ENCODE measurements around the gene TNS3.
A peak's percentile ranks its signal among the peaks of the same experiment; 100 is the strongest.

The TNS3 gene

DNA sequence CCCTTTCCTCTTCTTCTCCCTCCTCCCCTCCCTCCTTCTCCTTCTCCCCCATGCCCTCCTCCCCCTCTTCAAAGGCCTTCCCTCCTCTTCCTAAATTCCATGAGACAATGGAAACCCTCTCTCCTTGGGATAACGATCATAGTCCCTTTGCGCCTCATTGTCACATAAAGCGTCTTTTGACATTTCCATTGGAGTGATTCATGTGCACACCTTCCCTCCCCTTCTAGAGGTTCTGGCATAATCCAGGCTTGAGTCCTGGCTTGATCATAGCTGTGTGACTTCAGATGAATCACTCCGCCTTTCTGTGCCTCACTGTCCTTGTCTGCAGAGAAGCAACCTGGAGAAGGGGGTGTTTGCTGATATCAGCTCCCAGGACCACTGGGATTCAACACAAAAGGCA, 204.2 kb downstream of the TNS3 start:
- DNase-seq: no peak

DNA sequence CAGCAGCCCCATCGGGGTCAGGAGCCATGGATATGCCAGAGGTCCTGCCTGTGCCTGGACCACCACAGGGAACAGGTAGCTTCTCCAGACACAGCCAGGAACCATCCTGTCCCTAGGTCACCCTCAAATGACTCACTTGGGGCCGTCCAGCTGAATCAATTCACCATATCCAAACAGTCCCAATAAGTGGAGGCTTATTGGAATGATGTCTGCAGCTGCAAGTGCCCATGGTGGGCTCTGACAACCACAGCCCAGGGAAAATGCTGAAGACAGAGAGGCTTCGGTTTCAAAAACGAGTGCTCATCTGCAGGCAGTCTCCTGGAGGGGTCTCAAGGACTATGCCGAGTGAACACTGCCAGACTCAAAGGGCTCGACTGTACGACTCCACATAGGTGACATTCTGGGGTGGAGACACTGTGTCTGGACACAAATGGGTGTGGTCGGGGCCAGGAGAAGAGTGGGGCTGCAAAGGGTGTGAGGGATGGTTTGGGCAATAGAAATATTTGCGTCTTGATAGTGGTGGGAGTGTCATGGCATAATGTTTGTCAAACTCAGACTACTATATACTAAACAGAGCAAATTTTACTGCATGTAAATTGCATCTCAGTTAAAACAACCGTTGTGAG, 204.8 kb downstream of the TNS3 start:
- no peak for DNase-seq

GRCh38 chr7:47375121-47375938, 206.6 kb downstream of the TNS3 start:
- no peak for DNase-seq

DNA sequence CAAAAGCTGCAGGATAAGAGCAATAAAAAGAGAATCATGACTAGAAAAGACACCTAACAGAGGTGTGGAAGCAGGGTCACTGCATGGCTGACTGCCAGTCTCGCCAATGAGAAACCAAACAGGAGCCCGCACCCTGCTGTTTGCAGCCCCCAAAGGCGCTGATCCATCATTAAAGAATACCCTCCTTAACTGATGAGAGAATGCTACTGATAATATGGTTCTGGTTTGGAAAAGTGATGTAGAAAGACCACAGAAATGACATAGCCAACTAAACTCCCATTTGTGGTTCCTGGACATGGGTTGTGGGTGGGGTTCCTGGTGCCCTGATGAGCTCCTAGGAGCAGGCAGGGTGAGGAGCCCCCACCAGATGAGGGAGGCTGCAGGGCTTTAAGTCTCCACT, 207.4 kb downstream of the TNS3 start:
- no peak for DNase-seq

- peak; percentile 59 for DNase-seq
Observed at GRCh38 chr7:47373871-47374451, 207.9 kb downstream of the TNS3 start.

- peak; percentile 97 for DNase-seq
Observed at GRCh38 chr7:47371733-47372368, 210.1 kb downstream of the TNS3 start.

DNA sequence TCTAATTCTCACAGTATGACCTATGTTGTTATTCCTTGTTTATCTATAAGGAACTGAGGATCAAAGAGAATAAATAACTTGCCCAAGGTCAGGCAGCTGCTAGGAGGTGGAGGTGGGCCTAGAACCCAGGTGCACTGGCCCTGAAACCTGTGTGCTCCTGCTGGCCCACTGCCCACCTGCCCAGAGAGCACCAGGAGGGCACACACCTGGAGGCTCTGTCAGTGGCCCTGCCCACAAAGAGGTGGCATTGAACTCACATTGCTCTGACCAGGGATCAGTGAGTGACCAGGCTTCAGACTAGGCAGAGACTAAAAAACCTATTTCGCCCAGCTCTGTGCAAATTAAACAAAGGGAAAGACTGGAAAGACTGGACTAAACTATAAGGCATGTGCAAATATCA, 210.6 kb downstream of the TNS3 start:
- no peak for DNase-seq

GRCh38 chr7:47370461-47371042, 211.4 kb downstream of the TNS3 start:
- DNase-seq: no peak

DNA sequence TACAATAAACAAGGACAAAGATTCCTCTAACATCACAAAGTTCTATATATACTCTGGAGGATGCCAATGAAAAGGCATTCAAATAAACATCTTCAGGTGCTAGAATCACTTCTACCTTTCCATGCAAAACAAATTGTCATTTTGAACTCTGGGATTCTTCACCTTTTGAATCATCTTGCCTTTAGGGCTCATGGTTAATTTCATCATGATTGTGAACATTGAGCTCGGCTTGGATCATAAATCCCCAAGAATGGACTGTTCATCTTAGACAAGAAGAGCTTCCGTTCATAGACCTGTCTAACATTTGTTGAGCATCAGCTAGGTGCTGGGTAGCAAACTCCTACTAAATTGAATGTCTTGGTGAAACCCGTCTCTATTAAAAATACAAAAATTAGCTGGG, 212.2 kb downstream of the TNS3 start:
- DNase-seq: no peak

DNA sequence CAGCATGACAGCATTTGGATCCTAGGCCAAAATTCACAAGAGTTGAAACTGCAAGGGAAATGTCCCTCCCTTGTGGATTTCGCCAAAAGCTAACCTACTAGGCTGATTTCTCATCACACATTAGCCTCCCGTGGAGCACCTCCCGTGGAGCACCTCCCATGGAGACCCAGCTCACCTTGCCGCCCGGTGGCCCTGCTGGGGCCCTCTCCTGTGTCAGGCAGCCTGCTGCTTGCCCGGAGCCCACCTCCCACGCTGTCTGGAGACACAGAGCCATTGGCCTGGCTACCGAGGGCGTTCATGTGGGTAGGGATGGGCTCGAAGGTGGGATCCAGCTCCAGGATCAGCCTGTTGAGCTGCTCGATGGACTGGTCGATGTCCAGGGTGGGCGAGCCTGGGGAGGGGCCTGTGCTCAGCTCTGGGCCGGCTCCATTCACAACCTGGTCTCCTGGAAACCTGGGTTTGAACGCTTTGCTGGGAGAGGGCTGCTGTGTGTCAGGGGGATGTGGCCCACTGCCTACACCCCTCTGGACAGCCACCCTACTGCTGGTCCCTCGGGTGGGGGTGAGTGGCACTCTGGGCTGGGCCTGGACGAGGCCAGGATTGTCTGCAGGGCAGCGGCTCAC, 213.6 kb downstream of the TNS3 start:
- DNase-seq: no peak

GRCh38 chr7:47367369-47367768, 214.5 kb downstream of the TNS3 start:
- no peak for DNase-seq

DNA sequence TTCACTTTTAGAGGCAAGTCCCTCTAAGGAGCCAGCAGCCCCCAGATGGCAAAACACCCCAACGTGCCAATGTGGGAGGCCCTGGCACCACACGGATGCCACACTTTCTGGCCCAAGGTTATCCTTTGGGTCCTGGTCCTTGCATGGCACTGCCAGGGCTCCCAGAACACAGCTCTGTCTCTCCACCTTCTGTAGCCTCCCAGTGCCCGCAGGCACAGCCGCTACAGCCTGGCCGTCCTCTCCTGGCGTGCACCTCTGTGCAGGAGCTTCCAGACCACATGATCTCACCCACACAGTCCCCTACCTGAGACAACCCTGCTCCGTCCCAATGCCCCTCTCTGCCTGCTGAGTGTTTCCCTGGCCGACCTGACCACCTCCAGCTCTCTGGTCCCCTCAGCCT, 215.0 kb downstream of the TNS3 start:
- DNase-seq: no peak

- DNase-seq: no peak
Observed at GRCh38 chr7:47366211-47366610, 215.7 kb downstream of the TNS3 start.

GRCh38 chr7:47362984-47363383, 218.9 kb downstream of the TNS3 start:
- no peak for DNase-seq

- DNase-seq: no peak
Observed at GRCh38 chr7:47361746-47362215, 220.1 kb downstream of the TNS3 start.

- DNase-seq: no peak
Observed at GRCh38 chr7:47361236-47361635, 220.7 kb downstream of the TNS3 start.

DNA sequence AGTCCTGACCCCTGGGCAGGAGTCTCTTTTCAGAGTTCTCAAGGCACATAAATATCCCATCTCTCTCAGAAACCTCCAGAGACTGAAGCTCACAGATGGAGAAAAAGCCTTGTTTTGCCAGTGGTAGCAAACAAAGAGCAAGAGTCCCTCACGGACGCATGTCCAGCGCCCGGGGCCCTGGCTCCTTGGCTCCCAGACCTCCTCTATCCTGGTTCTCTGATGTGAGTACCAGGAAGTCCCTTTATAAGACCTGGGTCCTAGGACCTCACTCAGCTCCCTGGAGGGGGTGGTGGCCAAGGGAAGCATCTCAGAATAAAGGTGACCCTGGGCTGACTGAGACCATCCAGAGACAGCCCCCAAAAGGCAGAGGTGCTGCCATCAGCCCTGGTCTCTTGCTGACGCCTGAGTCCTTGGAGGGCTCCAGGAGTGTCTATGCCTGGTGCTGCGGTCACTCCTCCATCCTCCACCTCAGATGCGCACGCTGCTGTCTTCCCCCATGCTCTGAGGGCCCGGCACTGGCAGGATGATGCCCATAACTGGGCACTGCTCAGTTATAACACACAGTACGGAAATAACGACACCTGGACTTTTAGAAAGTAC, 221.5 kb downstream of the TNS3 start:
- DNase-seq: no peak

- no peak for DNase-seq
Observed at GRCh38 chr7:47358944-47359588, 222.8 kb downstream of the TNS3 start.

DNA sequence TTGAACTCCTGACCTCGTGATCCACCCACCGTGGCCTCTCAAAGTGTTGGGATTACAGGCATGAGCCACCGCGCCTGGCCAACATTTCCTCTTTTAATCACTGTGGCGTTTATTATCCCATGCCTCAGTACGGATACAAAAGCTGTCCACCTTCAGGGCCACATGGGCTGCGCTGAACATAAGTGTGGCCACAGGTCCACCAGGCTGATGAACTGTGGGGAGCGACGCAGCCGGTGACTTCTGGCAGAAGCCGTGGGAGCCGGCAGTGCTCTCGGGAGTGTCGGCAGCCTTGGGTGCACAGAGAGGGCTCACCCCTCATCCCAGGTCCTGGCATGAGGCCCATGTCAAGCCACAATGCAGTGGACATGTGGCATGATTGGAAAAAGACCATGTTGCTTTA, 223.6 kb downstream of the TNS3 start:
- DNase-seq: no peak

- DNase-seq: no peak
Observed at GRCh38 chr7:47357863-47358262, 224.0 kb downstream of the TNS3 start.

DNA sequence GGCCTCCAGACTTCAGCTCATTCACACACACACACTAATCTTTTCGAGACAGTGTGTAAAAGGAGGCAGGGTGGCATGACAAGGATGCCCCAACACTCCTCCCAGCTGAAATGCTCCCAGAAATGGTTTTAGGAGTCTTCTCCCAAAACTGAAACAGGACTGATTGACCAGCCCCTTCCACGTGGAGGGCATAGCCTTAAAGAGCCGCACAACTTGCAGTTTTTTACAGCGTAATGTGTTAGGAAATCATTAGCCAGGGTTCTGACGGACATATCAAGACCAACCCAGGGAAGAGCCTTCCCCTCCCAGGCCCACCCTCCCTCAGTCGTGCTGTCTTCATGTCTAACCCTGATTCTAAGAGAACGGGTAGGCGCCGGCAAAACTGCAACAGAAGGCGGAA, 224.6 kb downstream of the TNS3 start:
- no peak for DNase-seq

DNA sequence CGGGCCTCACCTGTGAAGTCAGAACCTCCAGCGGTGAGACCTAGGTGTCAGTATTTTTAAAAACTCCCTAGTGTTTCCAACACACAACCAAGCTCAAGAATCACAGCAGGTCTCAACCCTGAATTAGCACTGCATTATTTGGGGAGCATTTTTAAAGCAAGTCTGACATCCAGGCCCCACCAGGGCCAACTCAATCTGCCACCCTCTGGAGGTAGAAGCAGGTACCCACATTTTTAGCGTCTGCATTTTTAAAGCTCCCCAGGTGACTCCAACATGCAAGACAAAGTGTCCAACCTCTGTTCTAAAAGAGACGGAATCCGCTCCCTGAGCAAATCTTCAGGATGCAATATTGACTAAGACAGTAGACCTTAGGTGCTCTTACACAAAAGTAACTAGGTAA, 225.7 kb downstream of the TNS3 start:
- no peak for DNase-seq

Measured in DMS153 (cell line).